CD4-positive, alpha-beta T cell treated with Interleukin-1 beta for 1 hour (primary cell): ENCODE results near the gene CDKN2B-AS1.
"Not testable (repeated sequence)": the region's sequence is repeated elsewhere in the genome, so short reads cannot be mapped to it uniquely, and the experiment has no call there.

Source experiments
- DNase-seq, 2 donors: peaks; one replicate each; pipeline ENCODE4 v3.0.0-alpha.2; 2020 to 2022

Gene CDKN2B-AS1

GRCh38 chr9:22046243-22046885 is 51.8 kb downstream of the CDKN2B-AS1 start:
- DNase-seq: no peak

- DNase-seq: no peak
These were observed 53.0 kb downstream of the CDKN2B-AS1 start for GRCh38 chr9:22047596-22047995.

GRCh38 chr9:22049411-22049810 is 54.8 kb downstream of the CDKN2B-AS1 start:
- no peak for DNase-seq

DNA sequence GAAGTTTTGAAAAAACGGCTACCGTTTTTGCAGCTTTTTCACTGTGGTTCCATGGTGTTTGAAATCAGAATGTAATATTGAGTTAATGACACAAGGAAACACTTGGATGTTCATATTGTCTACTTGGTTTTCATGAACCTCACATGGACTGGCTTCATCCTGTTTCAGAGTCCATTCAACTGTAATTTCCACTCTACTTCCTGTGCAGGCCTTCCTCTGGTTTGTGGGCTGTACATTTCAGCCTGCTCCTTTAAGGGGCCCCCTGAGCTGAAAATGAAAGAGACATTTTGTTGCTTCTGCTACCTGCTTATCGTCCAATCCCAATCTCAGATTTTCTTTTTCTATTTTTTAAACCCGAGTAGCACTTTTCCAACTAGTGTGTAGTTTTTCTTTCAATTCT is 56.3 kb downstream of the CDKN2B-AS1 start:
- peak in 1 of 2 donors; percentile 27 for DNase-seq

DNA sequence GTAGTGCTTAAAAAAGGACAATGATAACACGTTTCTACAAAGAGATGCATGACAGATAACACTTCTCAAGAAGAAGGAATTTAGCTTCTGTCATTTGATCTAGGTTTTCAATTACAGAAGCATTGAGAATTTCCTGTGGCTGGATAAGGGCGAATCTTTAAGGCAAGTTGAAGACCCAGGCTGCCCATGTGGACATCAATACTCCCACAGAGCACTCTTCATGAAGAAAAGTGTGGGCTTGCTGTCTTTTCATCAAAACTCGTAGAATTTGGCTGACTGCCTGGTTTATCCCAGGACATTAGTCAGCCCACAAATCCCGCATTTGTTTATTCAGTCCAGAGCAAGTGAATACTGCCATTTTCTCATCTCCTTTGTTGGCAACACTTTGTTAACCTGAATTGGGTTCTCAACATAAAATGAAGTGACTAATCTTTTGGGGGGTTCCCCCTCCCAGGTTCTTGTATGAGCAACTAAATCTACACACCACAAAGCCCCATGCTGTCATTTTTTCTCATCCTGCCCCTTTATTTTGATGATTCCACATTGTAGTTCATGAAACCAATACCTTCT is 57.9 kb downstream of the CDKN2B-AS1 start:
- DNase-seq: no peak

DNA sequence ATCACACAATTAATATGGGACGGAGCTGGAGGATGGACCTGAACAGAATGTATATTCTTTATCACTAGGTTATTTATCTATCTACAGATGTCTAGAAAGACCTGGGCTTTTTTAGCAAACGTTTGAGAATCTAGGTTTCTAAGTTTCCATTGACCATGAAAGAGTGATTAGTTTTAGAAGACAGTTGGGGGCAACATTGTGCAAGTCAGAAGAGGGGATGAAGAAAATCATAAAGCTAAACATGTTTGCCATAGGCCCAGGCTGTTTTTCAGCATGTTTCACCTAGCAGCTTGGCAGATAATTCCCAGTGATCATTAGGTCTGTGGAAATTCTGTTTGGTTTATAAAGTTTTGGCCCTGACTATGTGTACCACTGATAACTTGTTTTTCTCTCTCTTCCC is 58.6 kb downstream of the CDKN2B-AS1 start:
- DNase-seq: no peak

DNA sequence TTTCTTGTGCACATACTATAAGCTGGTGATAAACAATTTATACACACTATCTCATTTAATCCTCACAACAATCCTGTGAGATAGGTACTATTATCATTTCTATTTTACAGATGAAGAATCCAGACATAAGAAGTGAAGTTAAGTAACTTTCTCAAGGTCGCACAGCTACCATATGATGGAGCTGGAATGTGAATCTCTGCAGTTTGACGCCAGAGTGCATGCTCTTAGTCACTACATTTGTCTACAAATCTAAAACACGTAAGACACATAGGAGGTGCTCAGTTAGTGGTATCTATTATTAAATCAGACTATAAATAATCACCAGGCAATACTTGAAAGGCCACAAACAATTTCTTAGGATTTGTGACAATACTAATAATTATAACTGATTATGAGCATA is 59.5 kb downstream of the CDKN2B-AS1 start:
- no peak for DNase-seq

DNA sequence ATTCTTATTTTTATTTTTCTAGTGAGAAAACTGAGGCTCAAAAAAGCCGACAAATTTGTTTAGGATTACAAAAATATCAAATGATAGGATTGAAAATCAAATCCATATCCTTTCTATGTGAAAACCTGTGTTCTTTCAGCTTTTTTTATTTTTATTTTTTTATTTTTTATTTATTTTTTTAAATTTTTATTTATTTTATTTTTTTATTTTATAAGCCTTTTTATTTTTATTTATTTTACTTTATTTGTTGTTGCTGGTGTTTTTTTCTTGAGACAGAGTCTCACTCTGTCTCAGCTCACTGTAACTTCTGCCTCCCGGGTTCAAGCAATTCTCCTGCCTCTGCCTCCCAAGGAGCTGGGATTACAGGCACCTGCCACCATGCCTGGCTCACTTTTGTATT is 59.9 kb downstream of the CDKN2B-AS1 start:
- DNase-seq: no peak

DNA sequence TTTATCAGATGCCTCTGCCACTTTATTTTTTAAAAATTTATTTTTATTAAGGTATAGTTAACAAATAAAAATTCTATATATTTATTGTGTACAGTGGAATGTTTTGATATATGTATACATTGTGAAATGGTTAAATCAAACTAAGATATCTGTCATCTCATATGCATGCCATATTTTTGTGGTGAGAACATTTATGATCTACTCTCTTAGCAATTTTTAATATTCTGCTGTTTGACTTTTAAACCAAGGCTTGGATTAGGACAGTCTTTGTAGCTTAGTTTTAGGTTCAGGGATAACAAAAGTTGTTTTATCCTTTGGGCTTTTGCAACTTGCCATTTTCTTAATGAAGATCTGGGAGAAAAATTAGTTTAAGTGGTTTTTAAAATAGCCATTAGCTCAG is 60.5 kb downstream of the CDKN2B-AS1 start:
- no peak for DNase-seq

GRCh38 chr9:22056402-22056801 is 61.8 kb downstream of the CDKN2B-AS1 start:
- DNase-seq: no peak

GRCh38 chr9:22057972-22058371 is 63.4 kb downstream of the CDKN2B-AS1 start:
- DNase-seq: not testable (repeated sequence)

DNA sequence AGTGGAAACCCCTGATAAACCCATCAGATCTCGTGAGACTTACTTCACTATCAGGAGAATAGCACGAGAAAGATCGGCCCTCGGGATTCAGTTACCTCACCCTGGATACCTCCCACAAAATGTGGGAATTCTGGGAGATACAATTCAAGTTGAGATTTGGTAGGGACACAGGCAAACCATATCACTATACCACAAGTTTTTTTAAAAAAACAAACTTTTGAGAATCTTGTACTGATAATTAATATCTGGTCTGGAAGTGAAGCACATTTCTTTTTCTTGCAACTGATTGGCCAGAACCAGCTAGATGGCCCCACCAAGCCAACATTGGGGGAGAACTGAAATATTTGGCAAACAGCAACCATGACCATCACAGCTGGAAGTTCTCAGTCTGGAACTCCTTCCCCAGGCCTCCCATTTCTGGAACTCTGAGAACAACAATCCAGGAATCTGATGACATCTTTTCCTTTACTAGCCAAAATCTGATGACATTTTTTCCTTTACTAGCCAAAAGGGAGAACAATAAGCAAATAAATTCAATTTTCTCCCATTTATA is 66.3 kb downstream of the CDKN2B-AS1 start:
- no peak for DNase-seq

GRCh38 chr9:22064957-22065356 is 70.4 kb downstream of the CDKN2B-AS1 start:
- DNase-seq: no peak

GRCh38 chr9:22065431-22066200 is 71.0 kb downstream of the CDKN2B-AS1 start:
- DNase-seq: no peak

DNA sequence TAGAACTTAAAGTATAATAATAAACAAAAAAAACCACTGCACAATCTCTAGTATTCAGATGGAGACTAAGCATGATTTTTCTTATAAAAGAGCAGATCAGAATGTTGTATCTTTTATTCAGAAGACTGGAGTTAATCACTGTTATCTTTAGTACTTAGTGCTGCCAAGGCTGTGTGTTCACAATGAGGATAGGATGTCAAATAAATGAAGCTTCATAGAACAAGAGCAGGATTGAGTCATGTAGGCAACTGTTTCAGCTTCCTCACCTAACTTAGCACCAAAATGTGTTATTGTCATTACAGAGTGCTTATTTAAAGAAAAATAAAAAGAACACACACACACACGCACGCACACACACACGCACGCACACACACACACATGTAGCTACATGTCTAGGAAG is 72.6 kb downstream of the CDKN2B-AS1 start:
- no peak for DNase-seq

DNA sequence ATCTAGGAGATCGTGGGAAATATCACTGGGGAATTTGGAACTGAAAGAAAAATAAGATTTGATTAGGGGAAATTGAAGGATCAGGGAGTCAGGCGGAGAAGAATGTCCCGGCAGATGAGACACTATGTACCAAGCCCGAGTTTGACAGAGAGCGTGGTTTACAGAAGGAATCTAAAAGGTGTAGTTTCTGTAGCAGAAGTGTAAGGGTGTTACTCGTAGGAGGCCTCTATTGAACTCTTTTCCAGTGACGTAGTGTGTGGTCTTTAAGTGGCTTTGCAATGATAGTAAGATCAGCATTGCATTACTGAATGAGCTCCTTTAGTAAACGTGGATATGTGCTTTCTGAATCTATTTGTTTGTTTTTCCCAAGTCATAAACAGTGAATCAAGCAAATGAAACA is 73.8 kb downstream of the CDKN2B-AS1 start:
- no peak for DNase-seq

DNA sequence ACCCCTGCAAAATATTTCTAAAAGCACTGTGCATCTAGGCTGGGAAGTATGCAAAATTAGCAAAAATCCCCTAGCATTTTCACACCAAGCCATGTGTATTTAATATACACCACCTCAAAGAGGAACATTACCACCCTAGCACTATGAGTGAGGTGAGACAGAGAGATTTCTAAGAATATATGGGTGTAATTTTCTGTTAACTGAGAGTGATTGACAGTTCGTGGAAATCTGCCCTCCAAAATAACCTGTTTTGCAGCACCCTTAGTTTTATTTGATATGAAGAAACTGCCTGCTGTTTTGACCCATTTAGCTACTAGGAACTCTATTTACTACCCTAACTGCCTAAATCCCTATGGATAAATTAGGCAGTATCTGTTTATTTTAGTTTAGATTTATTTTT is 78.8 kb downstream of the CDKN2B-AS1 start:
- peak in 1 of 2 donors; percentile 11 for DNase-seq

DNA sequence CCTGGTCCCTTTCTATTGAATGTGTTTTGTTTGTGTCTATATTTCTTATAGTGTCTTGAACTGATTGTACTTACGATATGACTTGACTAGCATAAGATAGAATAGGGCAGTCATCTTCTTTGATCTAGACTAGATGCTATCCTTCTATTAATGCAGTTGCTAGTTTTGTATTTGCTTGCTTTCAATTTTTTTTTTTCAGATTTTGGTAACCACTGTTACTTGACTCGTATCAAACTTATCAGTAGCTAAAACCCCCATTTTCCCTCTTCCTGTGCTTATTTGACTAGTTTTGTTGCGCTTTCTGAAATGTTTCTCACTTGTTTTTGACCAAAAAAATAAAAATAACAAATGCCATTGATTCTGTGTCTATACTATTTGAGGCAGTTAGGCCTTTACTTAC is 83.5 kb downstream of the CDKN2B-AS1 start:
- DNase-seq: no peak

DNA sequence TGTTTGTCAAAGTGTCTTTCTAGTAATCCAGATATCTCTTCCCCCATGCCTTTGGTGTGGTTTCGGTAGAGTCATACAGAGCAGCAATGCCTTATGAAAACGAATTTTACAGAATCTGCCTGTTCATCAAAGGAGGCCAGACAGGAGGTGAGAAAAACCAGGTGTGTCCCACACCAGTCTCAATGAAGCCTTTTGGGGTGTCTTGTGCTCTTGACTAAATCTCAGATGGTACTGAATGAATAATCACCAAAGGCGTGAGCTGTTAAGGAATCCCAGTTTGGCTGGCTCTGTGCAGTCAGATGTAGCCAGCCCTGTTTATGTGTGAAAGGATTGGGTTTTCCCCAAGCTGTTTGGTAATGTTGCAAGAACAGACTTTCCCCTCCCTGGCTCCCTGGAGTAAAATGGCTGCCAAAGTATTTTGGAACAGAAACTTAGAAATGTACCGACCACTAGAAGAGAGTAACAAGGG is 85.3 kb downstream of the CDKN2B-AS1 start:
- DNase-seq: peak; percentile 1 to 52

DNA sequence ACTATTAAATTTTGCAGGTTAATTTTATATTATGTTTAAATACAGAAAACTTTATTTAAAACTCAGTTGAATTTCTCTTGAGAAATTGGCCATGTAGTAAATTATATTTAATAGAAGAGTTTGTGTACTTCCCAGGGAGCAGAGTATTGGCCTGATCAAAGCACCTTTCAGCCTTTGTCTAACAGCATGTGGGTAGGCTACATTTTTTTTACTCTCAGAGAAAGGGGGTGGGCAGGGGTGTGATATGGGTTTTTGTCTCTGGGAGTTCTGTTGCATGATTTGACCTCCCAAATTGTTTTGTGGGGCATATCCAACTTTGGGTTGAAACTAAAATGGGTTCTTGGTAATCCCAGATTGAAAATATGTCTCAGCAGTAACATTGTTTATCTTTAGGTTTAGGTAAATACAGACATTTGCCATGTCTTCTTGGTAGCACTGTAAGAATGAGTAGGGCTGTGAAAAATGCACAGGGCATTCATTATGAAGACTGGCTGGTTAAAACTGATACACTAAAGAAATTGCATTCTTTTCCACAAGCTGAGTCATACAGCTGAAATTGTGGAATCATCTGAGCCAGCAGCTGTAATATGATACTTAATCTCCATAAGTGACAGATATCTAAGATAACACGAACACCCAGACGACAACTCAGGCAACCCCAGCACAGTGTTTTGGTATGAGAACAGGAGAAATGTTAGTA is 89.9 kb downstream of the CDKN2B-AS1 start:
- no peak for DNase-seq

- DNase-seq: no peak
These were observed 93.6 kb downstream of the CDKN2B-AS1 start for GRCh38 chr9:22088053-22088716.

DNA sequence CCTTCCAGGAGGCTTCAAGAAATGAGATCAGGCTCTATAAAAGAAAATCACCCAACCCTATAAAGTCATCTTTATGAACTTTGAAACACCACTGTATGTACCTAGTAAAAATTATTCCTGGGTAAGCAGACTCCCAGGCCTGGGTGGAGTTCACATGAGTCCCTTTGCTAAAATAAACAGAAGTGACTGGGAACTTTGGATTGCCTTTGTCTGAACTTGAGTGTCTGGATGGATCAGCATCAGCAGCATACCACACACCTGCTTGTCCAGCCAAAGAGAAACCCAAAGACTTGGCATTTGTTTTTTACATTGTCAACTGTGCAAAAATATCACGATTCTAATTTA is 94.1 kb downstream of the CDKN2B-AS1 start:
- no peak for DNase-seq

- DNase-seq: no peak
These were observed 103.1 kb downstream of the CDKN2B-AS1 start for GRCh38 chr9:22097707-22098106.
